Peyer's patch (tissue), 4 donors: ENCODE data around the gene IL21R. TPM values are rescaled to one million over a fixed set of nuclear protein-coding genes. Genes with fewer than 3 reads are reported as not detected.

ENCODE experiments used
- DNase-seq, 3 donors: peaks; one replicate each; pipeline ENCODE4 v3.0.0-alpha.2; 2017 to 2019
- H3K27ac ChIP-seq, 4 donors: fragments of 200-600 bp; sonication (generic); one replicate each; pipeline ENCODE4 v1.5.1; 2016 to 2019
- H3K27me3 ChIP-seq, 2 donors: fragments of 200-600 bp; sonication (generic); one replicate each; pipeline ENCODE4 v1.5.1; 2019
- H3K36me3 ChIP-seq, 3 donors: fragments of 200-600 bp; sonication (generic); one replicate each; pipeline ENCODE4 v1.5.1; 2016 to 2019
- H3K4me1 ChIP-seq, 4 donors: fragments of 200-600 bp; sonication (generic); one replicate each; pipeline ENCODE4 v1.5.1; 2016 to 2019
- H3K4me3 ChIP-seq, 4 donors: fragments of 200-600 bp; sonication (generic); 1 replicate in 3 of 4; 2 replicates in 1 of 4; pipeline ENCODE4 v1.5.1; 2016 to 2019; ENCODE audit warnings: mild to moderate bottlenecking in 1 of 4
- H3K9me3 ChIP-seq, 4 donors: fragments of 200-600 bp; sonication (generic); one replicate each; pipeline ENCODE4 v1.5.1; 2016 to 2019; ENCODE audit warnings: mild to moderate bottlenecking in 1 of 4
- POLR2A ChIP-seq, 2 donors: fragments of 450-650 bp; IDR thresholded peaks; one replicate each; pipeline ENCODE4 v1.5.1; 2017; ENCODE audit warnings: antibody characterized with exemption in 2 of 2, mild to moderate bottlenecking in 2 of 2, moderate library complexity in 2 of 2
- total RNA-seq, 4 donors: library from RNA; depleted of rRNA; stranded (reverse); fragments of >200 nt; gene quantifications; one replicate each; pipeline ENCODE4 v1.1.0, GENCODE V29; 2016
- TF ChIP-seq, protein P1 (sequence below), 6 experiments: fragments of 450-650 bp in 4 of 6; fragments of 200-600 bp in 2 of 6; sonication (generic) in 1 of 6; IDR thresholded peaks; one replicate each; pipeline ENCODE4 v1.5.1; 2017 to 2019; ENCODE audit warnings: antibody characterized with exemption in 6 of 6, mild to moderate bottlenecking in 3 of 6, moderate library complexity in 1 of 6

IL21R gene
- total RNA-seq, 4 donors from 2014 or later, result 0.18 to 4.1 (median 1.3) TPM; not detected in 1

DNA sequence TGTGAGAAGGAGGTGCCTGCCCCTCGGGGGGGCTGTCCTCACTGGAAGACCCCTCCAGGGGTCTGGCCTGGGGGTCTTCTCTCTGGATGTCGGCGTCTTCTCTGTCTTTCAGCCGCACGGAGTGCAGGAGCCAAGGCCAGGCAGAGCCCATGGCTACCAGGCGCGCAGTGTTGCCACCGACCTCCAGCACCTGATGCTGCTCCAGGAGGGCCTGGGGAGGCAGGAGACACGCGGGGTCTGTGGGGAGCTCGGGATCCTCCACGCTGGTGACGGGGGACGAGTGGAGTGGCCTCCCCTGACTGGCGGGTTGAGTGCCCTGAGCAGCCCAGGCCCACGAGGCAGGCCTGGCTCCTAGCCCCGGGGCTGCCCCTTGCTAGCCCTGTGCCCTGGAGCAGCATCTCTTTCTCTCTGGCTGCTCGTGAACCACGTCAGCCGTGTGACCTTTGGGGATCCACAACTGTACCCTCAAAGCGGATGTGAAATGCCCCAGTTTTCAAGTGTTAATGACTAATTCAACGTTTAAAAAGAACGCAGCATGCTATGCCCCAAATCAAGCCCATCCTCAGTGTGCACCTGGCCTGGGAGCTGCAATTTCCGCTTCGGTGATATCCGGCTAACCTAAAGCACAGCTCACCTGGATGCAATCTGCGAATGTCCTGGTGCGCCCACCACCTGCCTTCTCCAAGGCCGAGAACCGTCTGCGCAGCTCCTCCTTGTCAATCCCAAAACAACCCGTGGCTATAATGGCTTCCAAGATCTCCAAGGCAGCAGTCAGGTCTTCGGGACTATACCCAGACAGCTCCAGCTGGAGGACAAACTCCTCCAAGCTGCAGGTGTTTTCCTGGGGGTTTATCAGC is 62.9 kb downstream of the IL21R start:
- Histone ChIP-seq H3K4me1 (no peaks in the 10 kb centered on the region), H3K27me3 (no peaks in the 10 kb centered on the region), H3K9me3 (no peaks in the 10 kb centered on the region), H3K36me3 (peaks cover 0 to 97% (median 0%) of the 10 kb centered on the region in 3 donors), H3K4me3 (no peak overlapping the region), H3K27ac (no peak overlapping the region)
- TF ChIP-seq POLR2A (IDR thresholded peaks at IDR 0.05), result no peak
- TF ChIP-seq, protein P1, sequence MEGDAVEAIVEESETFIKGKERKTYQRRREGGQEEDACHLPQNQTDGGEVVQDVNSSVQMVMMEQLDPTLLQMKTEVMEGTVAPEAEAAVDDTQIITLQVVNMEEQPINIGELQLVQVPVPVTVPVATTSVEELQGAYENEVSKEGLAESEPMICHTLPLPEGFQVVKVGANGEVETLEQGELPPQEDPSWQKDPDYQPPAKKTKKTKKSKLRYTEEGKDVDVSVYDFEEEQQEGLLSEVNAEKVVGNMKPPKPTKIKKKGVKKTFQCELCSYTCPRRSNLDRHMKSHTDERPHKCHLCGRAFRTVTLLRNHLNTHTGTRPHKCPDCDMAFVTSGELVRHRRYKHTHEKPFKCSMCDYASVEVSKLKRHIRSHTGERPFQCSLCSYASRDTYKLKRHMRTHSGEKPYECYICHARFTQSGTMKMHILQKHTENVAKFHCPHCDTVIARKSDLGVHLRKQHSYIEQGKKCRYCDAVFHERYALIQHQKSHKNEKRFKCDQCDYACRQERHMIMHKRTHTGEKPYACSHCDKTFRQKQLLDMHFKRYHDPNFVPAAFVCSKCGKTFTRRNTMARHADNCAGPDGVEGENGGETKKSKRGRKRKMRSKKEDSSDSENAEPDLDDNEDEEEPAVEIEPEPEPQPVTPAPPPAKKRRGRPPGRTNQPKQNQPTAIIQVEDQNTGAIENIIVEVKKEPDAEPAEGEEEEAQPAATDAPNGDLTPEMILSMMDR (IDR thresholded peaks at IDR 0.05), result no peak
- DNase-seq, result no peak

DNA sequence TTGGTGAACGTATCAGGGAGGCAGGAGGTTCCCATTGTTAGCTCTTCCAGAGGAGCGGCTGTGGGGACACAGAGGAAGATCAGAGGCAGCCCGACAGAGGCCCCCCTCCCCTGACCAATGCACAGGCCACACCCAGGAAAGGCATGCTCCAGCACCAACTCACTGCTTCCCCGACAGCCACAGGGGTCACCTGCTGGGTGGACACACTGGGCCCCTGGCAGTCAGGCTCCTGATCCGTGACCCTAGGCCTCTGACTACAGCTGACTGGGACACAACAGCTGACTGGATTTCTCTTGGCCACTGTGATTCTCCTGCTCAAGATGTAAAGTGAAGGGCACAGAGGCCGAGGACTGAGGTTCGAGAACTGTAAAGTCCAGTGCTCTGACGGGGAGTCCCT is 63.5 kb downstream of the IL21R start:
- Histone ChIP-seq H3K4me3 (no peak overlapping the region), H3K27me3 (no peaks in the 10 kb centered on the region), H3K36me3 (peaks cover 0 to 99% (median 0%) of the 10 kb centered on the region in 3 donors), H3K9me3 (no peaks in the 10 kb centered on the region), H3K27ac (no peak overlapping the region), H3K4me1 (no peaks in the 10 kb centered on the region)
- TF ChIP-seq, protein P1 (IDR thresholded peaks at IDR 0.05), result no peak
- TF ChIP-seq POLR2A (IDR thresholded peaks at IDR 0.05), result no peak
- no peak for DNase-seq

DNA sequence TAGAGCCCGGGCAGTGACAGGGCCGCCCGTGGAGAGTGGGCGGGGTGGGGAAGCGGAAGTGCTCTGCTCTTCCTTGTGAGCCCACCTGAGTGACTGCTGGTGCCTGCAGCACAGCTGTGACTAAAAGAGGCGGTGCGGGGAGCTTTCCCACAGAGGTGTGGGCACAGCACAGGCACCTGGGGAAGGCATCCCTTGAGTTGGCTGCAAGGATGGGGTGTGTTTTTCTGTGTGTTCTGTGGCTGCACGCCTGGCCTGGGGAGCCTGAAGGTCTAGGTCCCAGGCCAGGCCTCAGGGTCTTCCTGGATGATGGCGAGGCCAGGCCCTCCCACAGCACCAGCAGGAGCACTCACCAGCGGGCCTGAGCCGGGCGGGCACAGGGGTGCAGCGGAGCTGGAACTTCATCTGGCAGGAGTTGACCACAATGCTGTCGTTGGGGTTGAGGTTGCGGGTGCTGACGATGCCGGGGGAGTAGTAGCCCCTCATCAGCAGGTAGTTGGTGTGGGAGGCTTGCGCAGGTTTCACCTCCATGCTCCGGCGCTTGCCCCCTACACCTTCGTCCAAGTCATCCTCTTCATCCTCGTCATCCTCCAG is 67.1 kb downstream of the IL21R start:
- H3K36me3 ChIP-seq, result peaks cover 0 to 98% (median 0%) of the 10 kb centered on the region in 3 donors
- H3K27ac ChIP-seq, result no peak overlapping the region
- H3K9me3 ChIP-seq, result no peaks in the 10 kb centered on the region
- TF ChIP-seq, protein P1 (IDR thresholded peaks at IDR 0.05), result no peak
- TF ChIP-seq POLR2A (IDR thresholded peaks at IDR 0.05), result no peak
- no peaks in the 10 kb centered on the region for H3K4me1 ChIP-seq
- no peak overlapping the region for H3K4me3 ChIP-seq
- no peak for DNase-seq
- H3K27me3 ChIP-seq, result no peaks in the 10 kb centered on the region

DNA sequence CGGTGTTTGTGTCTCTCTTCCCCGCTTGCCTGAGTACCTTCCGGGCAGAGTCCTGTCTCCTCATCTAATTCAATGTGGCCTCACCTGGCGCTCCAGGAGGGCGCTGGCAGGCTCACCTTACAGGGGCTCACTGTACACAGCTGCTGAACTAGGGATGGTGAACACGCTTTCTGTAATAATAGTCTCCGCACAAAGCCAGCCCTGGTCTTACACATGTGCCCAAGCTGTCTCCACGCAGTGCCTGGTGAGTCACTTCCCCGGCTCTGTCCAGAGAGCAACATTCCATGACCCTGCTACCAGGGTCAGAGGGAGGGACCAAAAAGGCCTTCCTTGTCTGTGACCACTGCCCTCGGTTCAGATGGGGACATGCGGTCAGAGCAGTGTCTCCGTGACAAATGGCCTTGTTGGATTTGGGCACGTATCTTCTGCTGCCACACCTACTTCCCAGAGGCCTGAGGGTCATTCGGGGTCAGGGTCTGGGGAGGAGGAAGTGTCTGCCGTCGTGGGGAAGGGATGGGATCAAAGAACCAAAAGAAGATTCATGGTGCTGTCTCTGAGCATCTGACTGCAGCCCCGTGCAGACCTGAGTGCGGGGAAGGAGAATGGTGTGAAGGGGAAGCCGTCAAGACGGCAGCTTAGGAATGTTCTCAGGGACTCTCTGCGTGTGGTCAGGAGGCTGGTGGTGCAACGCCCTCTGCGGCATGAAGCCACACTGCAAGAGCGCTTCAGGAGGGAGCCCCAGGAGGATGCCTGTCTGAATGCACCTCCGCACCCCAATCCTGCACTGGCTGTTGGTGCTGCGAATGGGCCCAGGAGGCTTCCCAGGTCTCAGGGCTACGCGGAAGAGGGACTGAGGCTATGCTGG is 68.8 kb downstream of the IL21R start:
- H3K27me3 ChIP-seq, result no peaks in the 10 kb centered on the region
- TF ChIP-seq POLR2A (IDR thresholded peaks at IDR 0.05), result no peak
- TF ChIP-seq, protein P1 (IDR thresholded peaks at IDR 0.05), result no peak
- peak in 1 of 3 donors; percentile 43 for DNase-seq
- peaks cover 0 to 97% (median 0%) of the 10 kb centered on the region in 3 donors for H3K36me3 ChIP-seq
- no peak overlapping the region for H3K4me3 ChIP-seq
- no peaks in the 10 kb centered on the region for H3K9me3 ChIP-seq
- no peaks in the 10 kb centered on the region for H3K4me1 ChIP-seq
- no peak overlapping the region for H3K27ac ChIP-seq

DNA sequence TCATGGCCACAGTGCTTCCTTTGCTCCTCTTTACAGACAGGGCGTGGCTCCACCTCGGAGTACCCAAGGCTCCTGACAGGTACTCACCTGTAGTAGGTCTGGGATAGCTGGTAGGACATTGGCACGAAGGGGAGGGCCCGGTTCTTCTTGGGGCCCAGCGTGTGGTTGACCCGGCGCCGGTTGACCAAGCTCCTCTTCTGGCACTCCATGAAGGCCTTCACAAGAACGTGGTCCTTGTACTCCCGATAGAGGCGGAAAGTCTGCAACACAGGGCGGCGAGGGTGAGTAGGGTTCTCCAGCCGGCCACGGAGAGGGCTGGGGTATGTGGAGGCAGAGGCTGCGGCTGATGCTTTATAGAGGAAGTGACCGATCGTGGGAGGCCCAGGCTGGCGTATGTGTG is 69.7 kb downstream of the IL21R start:
- Histone ChIP-seq H3K4me3 (no peak overlapping the region), H3K9me3 (no peaks in the 10 kb centered on the region), H3K27ac (no peak overlapping the region), H3K27me3 (no peaks in the 10 kb centered on the region), H3K4me1 (no peaks in the 10 kb centered on the region), H3K36me3 (peaks cover 0 to 97% (median 0%) of the 10 kb centered on the region in 3 donors)
- peak in 1 of 3 donors; percentile 25 for DNase-seq
- TF ChIP-seq, protein P1 (IDR thresholded peaks at IDR 0.05), result no peak
- no peak for TF ChIP-seq POLR2A (IDR thresholded peaks at IDR 0.05)
